T-helper 2 cell (primary cell): ENCODE results near the gene DSCAM.
"Not testable (repeated sequence)": the region's sequence is repeated elsewhere in the genome, so short reads cannot be mapped to it uniquely, and the experiment has no call there.

Experiments used
- DNase-seq, 5 experiments: peaks; one replicate each; pipeline versions ENCODE4 v3.0.0 to v3.0.0-alpha.2; 2012 to 2022

The DSCAM gene

DNA sequence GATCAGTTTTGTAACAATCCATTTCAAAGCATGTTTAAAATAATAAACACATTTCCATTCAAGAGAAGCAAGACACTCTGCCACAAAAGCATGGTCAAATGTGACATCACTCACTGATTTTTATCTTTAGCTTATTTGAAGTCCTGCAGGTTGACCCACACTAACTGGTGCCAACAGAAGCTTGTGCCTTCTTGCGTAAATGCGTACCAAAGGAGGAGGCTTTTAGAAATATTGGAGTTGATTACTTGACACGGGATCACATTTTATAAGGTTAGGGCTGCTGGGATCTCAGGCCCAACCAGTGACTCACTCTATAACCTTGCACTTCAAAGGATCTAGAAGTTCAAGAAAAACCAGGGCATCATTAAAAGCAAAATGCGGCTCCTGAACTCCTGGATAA is 776.1 kb downstream of the DSCAM start:
- no peak for DNase-seq

- DNase-seq: no peak
Observed at GRCh38 chr21:40067751-40068150, 779.2 kb downstream of the DSCAM start.

GRCh38 chr21:40066221-40066620 is 780.7 kb downstream of the DSCAM start:
- no peak for DNase-seq

DNA sequence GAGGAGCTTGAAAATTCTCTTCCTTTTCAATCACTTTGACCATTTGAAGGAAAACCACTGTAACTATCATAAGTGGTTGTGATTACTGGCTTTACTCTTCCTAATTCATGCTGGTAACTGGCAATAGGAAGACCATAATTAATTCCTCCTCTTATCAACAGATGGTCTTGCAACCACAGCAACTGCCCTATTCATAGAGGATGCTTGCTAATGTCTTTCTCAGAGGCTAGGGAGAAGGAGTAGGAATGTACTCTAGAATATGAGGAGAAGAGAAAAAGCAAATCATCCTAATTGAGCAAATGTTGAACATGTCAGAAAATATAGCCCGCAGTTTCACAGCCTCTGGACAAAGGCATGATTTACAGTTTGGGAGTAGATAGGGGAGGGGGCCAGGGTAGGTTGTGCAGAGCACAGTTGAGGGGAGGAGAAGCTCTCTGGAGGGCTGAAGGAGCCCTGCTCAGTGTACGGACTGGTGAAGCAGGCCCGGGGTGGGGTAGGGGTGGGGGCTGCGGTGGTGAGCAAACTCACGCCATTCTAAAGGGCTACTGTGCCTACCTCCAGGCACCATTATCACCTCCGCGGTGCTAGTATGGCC is 786.8 kb downstream of the DSCAM start:
- DNase-seq: no peak

GRCh38 chr21:40057331-40057730 is 789.6 kb downstream of the DSCAM start:
- no peak for DNase-seq

DNA sequence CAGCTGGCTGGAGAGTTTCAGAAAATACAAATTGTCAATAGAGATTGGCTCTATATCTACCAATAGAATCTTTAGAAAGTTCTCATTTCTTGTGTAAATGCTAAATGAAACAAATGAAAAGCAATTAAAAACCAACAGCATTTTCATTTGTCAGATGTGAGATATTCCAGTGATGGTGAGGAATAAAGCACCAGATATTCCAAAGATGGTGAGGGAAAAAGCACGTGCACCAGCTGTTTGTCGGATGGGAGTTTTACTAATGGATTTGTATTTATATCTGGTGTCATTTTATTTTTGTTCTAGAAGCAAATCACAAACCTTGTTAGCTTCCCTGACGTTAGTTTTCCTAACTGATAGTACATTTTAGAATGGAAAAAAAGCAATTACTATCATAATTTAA is 790.9 kb downstream of the DSCAM start:
- DNase-seq: no peak

- no peak for DNase-seq
Observed at GRCh38 chr21:40054403-40054802, 792.6 kb downstream of the DSCAM start.

DNA sequence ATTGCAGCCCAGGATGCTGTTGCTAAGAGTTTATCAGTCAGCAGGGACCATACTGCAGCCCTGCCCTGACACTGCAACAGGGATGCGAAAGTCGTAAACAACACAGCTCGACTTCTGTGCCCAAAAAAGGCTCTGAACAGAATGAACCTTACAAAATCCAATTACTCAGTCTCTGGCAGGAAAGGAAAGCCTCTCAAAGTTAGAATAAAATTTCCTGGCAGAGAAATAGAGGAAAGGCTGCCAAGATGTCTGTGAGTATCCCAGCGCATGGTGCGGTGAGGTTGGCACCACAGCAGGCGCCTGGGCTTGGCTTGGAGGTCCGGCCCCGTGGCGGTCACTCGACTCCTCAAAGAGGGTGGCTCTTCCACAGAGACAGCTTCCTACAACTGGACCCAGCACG is 794.0 kb downstream of the DSCAM start:
- DNase-seq: no peak

DNA sequence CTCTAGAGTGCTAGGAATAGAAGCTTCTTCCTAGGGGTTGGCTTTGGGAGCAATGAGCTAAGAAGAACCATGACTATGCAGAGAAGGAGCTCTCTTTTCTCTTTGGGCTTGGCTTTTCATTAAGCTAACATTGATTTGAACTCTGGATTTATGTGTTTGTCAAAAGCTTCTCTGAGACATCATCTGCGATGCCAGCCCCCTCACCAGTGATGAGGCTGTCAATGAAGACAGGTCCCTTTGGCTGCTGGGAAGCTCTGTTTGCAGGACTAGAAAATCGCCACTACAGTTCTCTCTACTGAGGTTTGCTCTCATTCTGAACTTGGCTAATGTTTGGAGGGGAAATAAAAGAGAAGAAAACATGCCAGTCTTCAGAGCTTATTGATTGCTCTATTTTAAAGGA is 794.7 kb downstream of the DSCAM start:
- DNase-seq: no peak

DNA sequence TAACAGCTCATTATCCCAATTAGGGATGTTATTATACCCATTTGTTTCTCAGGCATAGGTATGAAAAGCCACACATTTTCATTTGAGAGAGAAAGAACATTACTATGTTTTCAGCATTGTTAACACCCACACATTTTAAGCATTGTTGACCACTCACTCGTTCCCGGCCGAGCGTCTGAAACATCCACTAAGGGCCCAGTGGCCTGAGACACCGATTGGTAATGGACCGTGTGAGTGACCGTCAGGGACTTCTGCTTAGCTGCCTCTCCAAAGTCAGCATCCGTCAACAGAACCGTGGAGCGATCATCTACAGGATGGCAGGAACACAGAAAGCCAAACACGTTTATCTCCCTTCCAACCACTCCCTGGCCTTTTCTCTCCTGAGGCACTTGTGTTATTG is 795.2 kb downstream of the DSCAM start:
- no peak for DNase-seq

DNA sequence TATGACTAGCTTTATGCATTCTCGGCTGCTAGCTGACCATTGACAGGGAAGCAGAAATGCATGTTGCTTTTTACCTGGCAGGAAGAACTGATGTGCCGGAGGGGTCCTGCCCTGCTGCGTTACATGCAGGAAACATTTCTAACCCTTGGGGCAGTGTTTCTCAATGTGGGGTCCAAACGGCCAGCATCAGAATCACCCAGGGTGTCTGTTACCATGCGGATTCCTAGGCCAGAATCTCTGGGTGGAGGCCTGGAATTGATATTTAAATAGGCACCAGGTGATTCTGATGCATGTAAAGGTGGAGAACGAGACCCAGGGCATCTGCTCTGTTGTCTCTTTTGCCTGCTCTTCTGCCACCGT is 797.0 kb downstream of the DSCAM start:
- no peak for DNase-seq

- DNase-seq: no peak
Observed at GRCh38 chr21:40049031-40049930, 797.7 kb downstream of the DSCAM start.

DNA sequence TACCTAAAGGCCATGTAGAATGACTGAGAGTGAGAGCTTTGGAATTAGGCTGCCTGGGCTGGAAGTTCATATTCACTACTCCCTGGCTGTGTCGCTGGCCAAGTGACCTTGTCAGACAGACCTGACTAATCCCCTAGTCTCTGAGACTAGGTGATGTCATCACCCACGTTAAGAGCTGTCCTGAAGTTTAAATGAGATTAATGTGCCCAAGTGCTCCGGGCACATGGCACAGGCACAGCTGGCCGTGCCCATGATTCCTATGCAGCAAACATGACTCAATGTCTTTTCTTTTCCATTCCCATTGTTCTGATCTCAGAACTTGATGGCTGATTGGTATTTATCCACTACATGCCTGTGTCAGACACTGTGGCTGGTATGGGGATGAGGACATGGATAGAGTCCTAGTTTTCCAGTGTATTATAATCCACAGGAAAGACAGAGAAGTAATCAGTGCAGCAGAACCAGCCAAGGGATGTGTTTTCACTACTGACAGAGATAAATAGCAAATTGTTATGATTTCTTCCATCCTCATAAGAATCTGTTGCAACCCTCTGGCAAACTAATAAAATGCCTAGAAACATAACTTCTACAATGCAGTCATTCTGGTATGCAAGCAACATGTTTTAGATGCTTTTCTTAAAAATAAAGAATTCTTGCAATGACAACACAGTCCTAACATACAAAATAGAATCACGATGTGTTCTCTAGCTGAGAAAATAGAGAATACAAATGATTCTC is 798.8 kb downstream of the DSCAM start:
- no peak for DNase-seq

DNA sequence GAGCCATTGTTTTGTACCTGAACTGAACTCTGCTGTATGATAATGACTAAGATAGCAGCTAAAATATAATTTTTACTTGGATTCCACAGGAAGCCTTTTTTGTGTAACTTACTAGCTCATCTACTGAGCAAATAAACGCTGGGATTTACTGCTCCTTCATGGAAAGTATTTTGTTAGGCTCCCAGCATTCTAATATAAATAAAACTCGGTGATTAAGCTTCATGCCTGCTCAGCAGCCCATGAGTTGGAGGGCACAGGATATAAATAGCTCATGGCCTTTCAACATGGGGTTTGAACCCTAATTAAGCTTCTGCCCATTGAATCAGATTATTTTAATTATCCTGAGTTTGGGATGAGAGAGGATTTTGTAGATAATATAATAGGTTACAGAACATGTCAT is 799.7 kb downstream of the DSCAM start:
- DNase-seq: no peak

GRCh38 chr21:40043866-40044265 is 803.1 kb downstream of the DSCAM start:
- DNase-seq: no peak

DNA sequence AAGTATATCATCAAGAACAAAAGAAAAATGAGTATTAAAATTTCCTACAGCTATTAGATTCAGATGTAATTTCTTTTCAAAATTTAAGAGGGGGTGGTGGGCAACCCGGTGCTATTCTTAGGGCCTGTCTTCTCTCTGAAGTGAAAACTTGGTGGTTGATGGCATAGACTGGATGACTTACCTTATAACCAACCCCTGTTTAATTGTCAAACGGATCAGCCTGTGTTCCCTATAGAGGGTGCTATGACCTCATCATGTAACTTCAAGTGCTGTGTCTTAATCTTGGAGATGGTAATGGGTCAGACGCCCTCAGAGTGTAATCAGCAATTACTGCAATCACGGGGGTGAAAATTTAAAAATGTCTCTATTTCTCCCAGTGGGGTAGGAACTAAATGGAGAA is 803.5 kb downstream of the DSCAM start:
- no peak for DNase-seq

GRCh38 chr21:40041446-40041845 is 805.5 kb downstream of the DSCAM start:
- DNase-seq: no peak

DNA sequence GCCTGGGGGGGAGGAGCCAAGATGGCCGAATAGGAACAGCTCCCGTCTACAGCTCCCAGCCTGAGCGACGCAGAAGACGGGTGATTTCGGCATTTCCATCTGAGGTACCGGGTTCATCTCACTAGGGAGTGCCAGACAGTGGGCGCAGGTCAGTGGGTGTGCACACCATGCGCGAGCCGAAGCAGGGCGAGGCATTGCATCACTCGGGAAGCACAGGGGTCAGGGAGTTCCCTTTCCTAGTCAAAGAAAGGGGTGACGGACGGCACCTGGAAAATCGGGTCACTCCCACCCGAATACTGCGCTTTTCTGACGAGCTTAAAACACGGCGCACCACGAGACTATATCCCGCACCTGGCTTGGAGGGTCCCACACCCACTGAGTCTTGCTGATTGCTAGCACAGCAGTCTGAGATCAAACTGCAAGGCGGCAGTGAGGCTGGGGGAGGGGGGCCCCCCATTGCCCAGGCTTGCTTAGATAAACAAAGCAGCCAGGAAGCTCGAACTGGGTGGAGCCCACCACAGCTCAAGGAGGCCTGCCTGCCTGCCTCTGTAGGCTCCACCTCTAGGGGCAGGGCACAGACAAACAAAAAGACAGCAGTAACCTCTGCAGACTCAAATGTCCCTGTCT is 813.7 kb downstream of the DSCAM start:
- not testable (repeated sequence) for DNase-seq

GRCh38 chr21:40029888-40030287 is 817.1 kb downstream of the DSCAM start:
- no peak for DNase-seq

- DNase-seq: not testable (repeated sequence)
Observed at GRCh38 chr21:40028393-40028792, 818.6 kb downstream of the DSCAM start.

GRCh38 chr21:40021558-40022351 is 825.2 kb downstream of the DSCAM start:
- DNase-seq: no peak

GRCh38 chr21:40020651-40021050 is 826.3 kb downstream of the DSCAM start:
- no peak for DNase-seq
